ENCODE data around the gene DCUN1D4. TPM values are rescaled to one million over a fixed set of nuclear protein-coding genes. Genes with fewer than 3 reads are reported as not detected.

DCUN1D4 gene
- total RNA-seq, 1 donor from 2014 or later = 25.2 TPM

DNA sequence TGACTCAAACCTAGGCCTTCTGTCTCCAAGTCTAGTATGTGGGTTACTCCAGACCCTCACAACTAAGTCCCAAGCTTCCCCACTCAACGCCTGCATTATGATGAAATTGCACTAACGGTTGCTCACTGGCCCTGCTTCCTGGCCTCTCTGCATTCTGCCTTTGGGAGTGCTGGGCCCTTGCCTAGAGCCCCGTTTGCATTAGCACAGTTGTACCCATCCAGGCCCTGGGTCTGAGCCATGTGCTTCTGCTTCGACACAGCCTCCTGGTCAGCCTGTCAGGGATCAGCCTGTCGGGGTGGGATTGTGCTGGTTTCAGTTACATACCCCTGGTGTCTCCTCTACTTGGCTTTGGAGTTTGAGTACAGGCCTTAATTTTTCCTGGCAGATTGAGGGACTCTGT lies 58.4 kb downstream of the DCUN1D4 start:
- DNase-seq (ENCODE audit: low read depth) = no peak
- no peak overlapping the region for H3K4me3 ChIP-seq (ENCODE audit: low read depth, low read length)
- TF ChIP-seq, protein P1, sequence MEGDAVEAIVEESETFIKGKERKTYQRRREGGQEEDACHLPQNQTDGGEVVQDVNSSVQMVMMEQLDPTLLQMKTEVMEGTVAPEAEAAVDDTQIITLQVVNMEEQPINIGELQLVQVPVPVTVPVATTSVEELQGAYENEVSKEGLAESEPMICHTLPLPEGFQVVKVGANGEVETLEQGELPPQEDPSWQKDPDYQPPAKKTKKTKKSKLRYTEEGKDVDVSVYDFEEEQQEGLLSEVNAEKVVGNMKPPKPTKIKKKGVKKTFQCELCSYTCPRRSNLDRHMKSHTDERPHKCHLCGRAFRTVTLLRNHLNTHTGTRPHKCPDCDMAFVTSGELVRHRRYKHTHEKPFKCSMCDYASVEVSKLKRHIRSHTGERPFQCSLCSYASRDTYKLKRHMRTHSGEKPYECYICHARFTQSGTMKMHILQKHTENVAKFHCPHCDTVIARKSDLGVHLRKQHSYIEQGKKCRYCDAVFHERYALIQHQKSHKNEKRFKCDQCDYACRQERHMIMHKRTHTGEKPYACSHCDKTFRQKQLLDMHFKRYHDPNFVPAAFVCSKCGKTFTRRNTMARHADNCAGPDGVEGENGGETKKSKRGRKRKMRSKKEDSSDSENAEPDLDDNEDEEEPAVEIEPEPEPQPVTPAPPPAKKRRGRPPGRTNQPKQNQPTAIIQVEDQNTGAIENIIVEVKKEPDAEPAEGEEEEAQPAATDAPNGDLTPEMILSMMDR (conservative IDR thresholded peaks at IDR 0.05; ENCODE audit: low read depth, low read length) = no peak

DNA sequence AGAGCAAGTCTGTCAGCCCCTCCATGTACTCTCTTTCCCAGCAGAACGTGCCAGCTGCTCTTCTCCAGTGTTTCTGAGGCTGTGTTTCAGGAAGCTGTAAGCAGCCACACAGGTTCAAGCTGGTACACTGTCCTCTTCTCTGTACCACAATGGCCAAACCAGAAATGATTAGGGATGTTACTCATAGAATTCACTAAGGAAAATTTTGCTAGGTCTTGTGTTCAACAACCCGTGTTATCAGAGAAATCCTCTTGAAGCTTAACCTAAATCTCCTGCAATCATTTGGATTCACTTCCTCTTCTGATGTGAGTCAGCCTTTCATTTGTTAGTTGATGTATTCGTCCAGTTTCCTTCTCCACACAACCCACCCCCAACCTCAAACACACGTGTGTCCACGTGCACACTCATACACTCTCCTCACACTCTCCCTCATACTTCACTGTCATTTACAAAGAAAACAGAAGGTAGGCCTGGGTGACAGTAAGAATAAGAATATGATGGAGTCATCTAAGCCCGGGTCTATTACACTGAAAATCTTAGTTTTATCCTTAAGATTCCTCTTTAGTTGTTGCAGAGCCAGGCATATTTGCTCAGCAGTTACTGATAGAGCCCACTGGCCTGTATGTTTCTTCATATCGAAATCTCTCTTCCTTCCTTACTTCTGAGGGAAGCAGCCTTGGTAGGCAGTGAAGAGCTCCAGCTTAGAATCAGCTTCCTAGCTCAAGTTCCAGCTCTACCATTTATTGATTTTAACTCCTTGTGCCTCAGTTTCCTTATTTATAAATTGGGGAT lies 63.4 kb downstream of the DCUN1D4 start:
- no peak for DNase-seq (ENCODE audit: low read depth)
- H3K4me3 ChIP-seq (ENCODE audit: low read depth, low read length) = no peak overlapping the region
- TF ChIP-seq, protein P1 (conservative IDR thresholded peaks at IDR 0.05; ENCODE audit: low read depth, low read length) = no peak

DNA sequence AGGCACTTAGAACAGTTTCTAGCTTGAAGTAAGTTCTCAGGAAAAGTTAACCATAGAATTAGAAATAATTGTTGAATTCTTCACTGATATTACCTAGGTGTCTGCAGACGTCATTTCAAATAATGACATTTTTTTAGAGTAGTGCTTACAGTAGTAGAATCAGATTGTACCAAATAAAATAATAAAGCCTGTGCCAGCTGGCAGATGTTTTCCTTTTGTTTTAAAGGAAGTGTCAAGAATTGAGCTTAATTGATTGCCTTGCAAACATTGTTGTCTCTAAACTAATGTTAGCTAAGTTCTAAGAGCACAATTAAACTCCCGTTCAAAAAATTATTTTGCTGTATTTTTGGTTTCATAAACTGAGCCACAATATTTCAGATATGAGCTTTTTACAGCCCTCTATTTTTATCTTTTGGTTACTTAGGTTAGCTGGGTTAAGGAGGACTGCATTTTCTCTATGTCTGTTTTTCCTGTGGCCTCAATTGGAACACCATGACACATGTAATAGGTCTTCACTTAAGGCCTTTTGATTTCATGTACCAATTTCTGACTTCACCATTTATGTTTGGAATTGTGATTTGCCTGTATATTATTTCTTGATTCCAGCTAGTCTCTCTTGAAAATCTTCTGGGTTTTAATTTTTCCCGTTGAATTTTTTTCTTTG lies 64.2 kb downstream of the DCUN1D4 start:
- TF ChIP-seq, protein P1 (conservative IDR thresholded peaks at IDR 0.05; ENCODE audit: low read depth, low read length) = no peak
- DNase-seq (ENCODE audit: low read depth) = no peak
- no peak overlapping the region for H3K4me3 ChIP-seq (ENCODE audit: low read depth, low read length)

DNA sequence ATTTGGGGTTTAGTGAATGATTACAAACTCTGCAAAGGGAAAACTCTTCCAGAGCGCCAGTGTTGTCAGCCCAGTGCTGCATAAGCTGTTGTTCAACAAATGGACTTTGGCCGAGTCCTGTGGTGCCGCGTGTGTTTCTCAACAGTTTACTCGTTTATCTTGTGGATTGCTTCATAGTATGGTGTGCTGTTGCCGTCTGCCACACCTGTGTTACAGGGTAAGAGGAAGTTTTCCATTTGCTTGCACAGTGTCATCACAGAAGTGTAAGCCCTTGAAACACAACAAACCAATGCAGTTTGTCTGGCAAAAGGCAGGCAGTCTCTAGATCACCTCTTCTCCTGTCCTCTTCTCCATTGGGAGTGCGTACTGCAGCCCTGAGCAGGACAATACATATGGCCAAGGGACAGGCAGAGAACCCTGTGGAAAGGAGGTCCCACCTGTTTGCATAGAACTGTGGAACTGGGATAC lies 66.3 kb downstream of the DCUN1D4 start:
- TF ChIP-seq, protein P1 (conservative IDR thresholded peaks at IDR 0.05; ENCODE audit: low read depth, low read length) = no peak
- no peak overlapping the region for H3K4me3 ChIP-seq (ENCODE audit: low read depth, low read length)
- no peak for DNase-seq (ENCODE audit: low read depth)

DNA sequence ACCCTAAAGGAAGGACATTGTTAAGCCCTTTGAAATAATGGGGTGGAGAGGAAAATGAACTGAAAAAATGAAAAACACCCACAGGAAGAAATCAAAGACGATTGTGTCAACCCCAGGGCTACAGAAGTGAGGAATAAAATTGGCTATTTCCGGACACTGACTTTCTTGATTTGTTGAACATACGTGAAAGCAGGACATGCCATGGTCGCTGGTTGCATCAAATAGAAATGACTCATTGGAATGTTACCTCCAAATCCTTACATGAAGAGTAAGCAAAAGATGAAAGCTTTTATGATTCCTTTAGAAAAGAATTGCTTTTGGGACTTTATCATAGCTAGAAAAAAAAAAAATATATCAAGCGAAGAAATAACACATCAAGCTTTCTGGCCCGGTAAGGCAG lies 75.3 kb downstream of the DCUN1D4 start:
- no peak for DNase-seq (ENCODE audit: low read depth)
- TF ChIP-seq, protein P1 (conservative IDR thresholded peaks at IDR 0.05; ENCODE audit: low read depth, low read length) = no peak

DNA sequence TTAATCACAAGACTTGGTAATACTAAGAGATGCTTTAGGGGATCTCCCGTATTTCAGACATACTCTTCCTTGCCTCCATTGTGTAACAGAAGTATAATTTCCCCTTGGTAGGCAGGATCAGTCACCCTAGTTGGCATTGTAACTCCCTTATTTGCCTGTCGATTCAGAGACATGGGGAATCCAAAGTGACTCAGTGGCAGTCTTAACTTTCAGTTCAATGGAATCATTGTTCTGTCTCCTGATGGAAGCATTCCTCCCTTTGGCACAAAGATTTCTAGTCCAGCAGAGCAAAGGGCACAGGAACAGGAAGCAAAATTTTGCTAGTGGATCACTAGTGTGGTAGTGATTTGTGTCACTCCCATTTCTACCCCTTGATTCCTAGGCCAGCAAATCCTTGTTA lies 80.4 kb downstream of the DCUN1D4 start:
- no peak for DNase-seq (ENCODE audit: low read depth)
- TF ChIP-seq, protein P1 (conservative IDR thresholded peaks at IDR 0.05; ENCODE audit: low read depth, low read length) = no peak
- H3K4me3 ChIP-seq (ENCODE audit: low read depth, low read length) = no peak overlapping the region

More for the DNA sequence above, 75.3 kb downstream of the DCUN1D4 start:
- H3K4me3 ChIP-seq (ENCODE audit: low read depth, low read length) = no peak overlapping the region

All from epithelial cell of proximal tubule (primary cell).